Measurements from ENCODE around the gene PKHD1. TPM values are rescaled to one million over a fixed set of nuclear protein-coding genes. Genes with fewer than 3 reads are reported as not detected.

The PKHD1 gene
- total and polyA plus RNA-seq, 2 of the 13 experiments (the other 11 are each of a cell fraction or from before 2014, with no cell fraction given) = 0.01 to 0.13 TPM

DNA sequence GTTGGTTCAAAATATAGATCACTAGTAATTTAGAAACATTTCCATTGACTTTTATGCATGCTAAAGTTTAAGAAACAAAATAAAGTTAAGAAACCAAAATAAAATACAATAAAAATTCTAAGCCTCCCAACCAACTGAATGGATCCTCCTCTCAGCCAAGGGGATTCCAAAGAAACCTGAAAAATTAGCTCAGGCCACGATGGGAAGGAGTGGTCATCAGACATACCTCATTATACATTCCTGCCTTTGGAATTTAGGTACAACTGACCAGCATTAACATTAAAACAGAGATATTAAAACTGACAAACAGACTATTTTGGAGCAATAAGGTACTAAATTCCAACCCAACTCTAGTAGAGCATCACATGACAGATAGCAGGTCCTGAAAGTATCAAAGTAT is 275.2 kb downstream of the PKHD1 start:
- no peak for DNase-seq (ENCODE audit: low spot score)
- in situ Hi-C loops (cut with HindIII; ENCODE audit: extremely low pct_ligation_motif_present, low pct_unique_long_range_greater_than_20kb) = no loop called here
- 3% methylated on average over 1 of the region's 1 CpG for WGBS (ENCODE audit: low lambda C conversion rate)
- no peak overlapping the region for H3K9ac ChIP-seq (ENCODE audit: insufficient read depth, low read depth, low read length)
- intact Hi-C loops (cut with micrococcal nuclease; ENCODE audit: unreplicated experiment) = no loop called here
- no peaks in the 10 kb centered on the region for H4K20me1 ChIP-seq (ENCODE audit: insufficient read depth, low read length)
- no peak for TF ChIP-seq ELF3 (CRISPR knock-in tag; IDR thresholded peaks at IDR 0.05)
- TF ChIP-seq TBP (CRISPR knock-in tag; IDR thresholded peaks at IDR 0.05) = no peak
- no peak for TF ChIP-seq HNRNPLL (IDR thresholded peaks at IDR 0.05; ENCODE audit: low read depth, low read length, poor library complexity, severe bottlenecking)
- no peak for TF ChIP-seq MYC (CRISPR knock-in tag; IDR thresholded peaks at IDR 0.05; ENCODE audit: borderline replicate concordance)
- no peak for TF ChIP-seq NKX3-1 (CRISPR knock-in tag; IDR thresholded peaks at IDR 0.05)
- no peak for TF ChIP-seq TBX2 (CRISPR knock-in tag; IDR thresholded peaks at IDR 0.05; ENCODE audit: borderline replicate concordance)
- TF ChIP-seq, protein P1, sequence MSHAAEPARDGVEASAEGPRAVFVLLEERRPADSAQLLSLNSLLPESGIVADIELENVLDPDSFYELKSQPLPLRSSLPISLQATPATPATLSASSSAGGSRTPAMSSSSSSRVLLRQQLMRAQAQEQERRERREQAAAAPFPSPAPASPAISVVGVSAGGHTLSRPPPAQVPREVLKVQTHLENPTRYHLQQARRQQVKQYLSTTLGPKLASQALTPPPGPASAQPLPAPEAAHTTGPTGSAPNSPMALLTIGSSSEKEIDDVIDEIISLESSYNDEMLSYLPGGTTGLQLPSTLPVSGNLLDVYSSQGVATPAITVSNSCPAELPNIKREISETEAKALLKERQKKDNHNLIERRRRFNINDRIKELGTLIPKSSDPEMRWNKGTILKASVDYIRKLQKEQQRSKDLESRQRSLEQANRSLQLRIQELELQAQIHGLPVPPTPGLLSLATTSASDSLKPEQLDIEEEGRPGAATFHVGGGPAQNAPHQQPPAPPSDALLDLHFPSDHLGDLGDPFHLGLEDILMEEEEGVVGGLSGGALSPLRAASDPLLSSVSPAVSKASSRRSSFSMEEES (CRISPR knock-in tag; IDR thresholded peaks at IDR 0.05) = no peak
- TF ChIP-seq ZNF282 (IDR thresholded peaks at IDR 0.05; ENCODE audit: partially characterized antibody) = no peak
- TF ChIP-seq, protein P2, sequence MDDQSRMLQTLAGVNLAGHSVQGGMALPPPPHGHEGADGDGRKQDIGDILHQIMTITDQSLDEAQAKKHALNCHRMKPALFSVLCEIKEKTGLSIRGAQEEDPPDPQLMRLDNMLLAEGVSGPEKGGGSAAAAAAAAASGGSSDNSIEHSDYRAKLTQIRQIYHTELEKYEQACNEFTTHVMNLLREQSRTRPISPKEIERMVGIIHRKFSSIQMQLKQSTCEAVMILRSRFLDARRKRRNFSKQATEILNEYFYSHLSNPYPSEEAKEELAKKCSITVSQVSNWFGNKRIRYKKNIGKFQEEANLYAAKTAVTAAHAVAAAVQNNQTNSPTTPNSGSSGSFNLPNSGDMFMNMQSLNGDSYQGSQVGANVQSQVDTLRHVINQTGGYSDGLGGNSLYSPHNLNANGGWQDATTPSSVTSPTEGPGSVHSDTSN (CRISPR knock-in tag; IDR thresholded peaks at IDR 0.05; ENCODE audit: borderline replicate concordance) = no peak
- POLR2A ChIA-PET = no interaction called here
- FAIRE-seq = no peak
- H3K27me3 ChIP-seq (ENCODE audit: control insufficient read depth in 1 of 2, insufficient read depth in 2 of 2, low read length in 2 of 2) = no peaks in the 10 kb centered on the region
- H3K4me3 ChIP-seq (replicated peaks in 1 of 3; ENCODE audit: insufficient read depth in 1 of 3, low read depth in 2 of 3, low read length in 3 of 3) = no peak overlapping the region
- CTCF ChIA-PET (ENCODE audit: low intra/inter-chr PET ratio, low total read pairs) = no interaction called here
- H3K79me2 ChIP-seq (ENCODE audit: insufficient read depth, low read length) = no peaks in the 10 kb centered on the region
- H3K4me1 ChIP-seq (ENCODE audit: insufficient read depth, low read length) = no peaks in the 10 kb centered on the region
- H3K9me3 ChIP-seq (ENCODE audit: low read length) = no peaks in the 10 kb centered on the region
- no peak overlapping the region for H3K27ac ChIP-seq (ENCODE audit: extremely low read length, insufficient read depth, low read length)
- no peak for ATAC-seq
- no TSS peak for BruUV-seq (replicated peaks)
- H3K36me3 ChIP-seq (replicated peaks in 1 of 2; ENCODE audit: control insufficient read depth in 1 of 2, insufficient read depth in 2 of 2, low read length in 2 of 2) = no peaks in the 10 kb centered on the region
- no peak overlapping the region for H3K4me2 ChIP-seq (ENCODE audit: low read depth, low read length)
- no peak overlapping the region for H2AFZ ChIP-seq (ENCODE audit: low read length)

Data from HepG2 (cell line).